BJ (cell line): Measurements from ENCODE around the gene UNC13D. TPM values are rescaled to one million over a fixed set of nuclear protein-coding genes. Genes with fewer than 3 reads are reported as not detected.
"Not testable (repeated sequence)": the region's sequence is repeated elsewhere in the genome, so short reads cannot be mapped to it uniquely, and the experiment has no call there.

Source experiments
- CTCF ChIA-PET: fragments of 350-600 bp; formaldehyde crosslinking; extraction: SDS; loops from one replicate; lab custom pipeline; 2021; ENCODE audit warnings: antibody characterized with exemption, inconsistent platforms; lab: Yijun Ruan, JAX
- POLR2A ChIA-PET: fragments of 300-600 bp; sonication (Branson Sonifier 250); formaldehyde crosslinking; extraction: SDS; loops from one replicate; lab custom pipeline; 2021; ENCODE audit warnings: antibody characterized with exemption; lab: Charles Lee
- DNase-seq: peaks from one replicate; pipeline ENCODE4 v3.0.0-alpha.2; 2011; ENCODE audit warnings: low read depth
- H3K27me3 ChIP-seq: 2 replicates; pipeline ENCODE4 v1.6.0; 2011; ENCODE audit warnings: low read length; ENCODE audit not compliant: control insufficient read depth, insufficient read depth
- H3K36me3 ChIP-seq: 2 replicates; pipeline ENCODE4 v1.5.1; 2011; ENCODE audit warnings: low read length; ENCODE audit not compliant: control insufficient read depth, insufficient read depth
- H3K4me3 ChIP-seq: 2 replicates; pipeline ENCODE4 v1.5.1; 2011; ENCODE audit warnings: low read depth, mild to moderate bottlenecking, control low read depth, low read length
- CTCF ChIP-seq: IDR thresholded peaks from 2 replicates; pipeline ENCODE4 v1.5.1; 2011; ENCODE audit warnings: low read depth, mild to moderate bottlenecking, control low read depth, inconsistent platforms, low read length, moderate library complexity; ENCODE audit not compliant: insufficient read depth
- polyA plus RNA-seq: library from polyadenylated mRNA; depleted of rRNA; stranded (reverse); fragments of >200 nt; gene quantifications from 2 replicates; pipeline ENCODE4 v1.2.3, GENCODE V29; 2011

UNC13D gene
- polyA plus RNA-seq, 1 experiment = 0.40 TPM

GRCh38 chr17:75869282-75870141 is 25.3 kb upstream of the UNC13D start:
- DNase-seq = no peak
- Histone ChIP-seq H3K27me3 (no peaks in the 10 kb centered on the region), H3K36me3 (no peaks in the 10 kb centered on the region), H3K4me3 (no peak overlapping the region)
- ChIA-PET POLR2A (no interaction called here), CTCF (interaction anchor here (0.9 to 4.2 kb wide), 4 partner anchors 8 to 116 kb away, joined by 3 to 26 read pairs (median 6); partner anchors contain the start of gene WBP2)
- TF ChIP-seq CTCF = no peak

GRCh38 chr17:75868730-75869281 is 24.6 kb upstream of the UNC13D start:
- H3K27me3 ChIP-seq, DNase-seq, H3K4me3 ChIP-seq, POLR2A ChIA-PET, H3K36me3 ChIP-seq: not testable (repeated sequence)
- CTCF ChIA-PET = interaction anchor here (1.0 kb wide), 1 partner anchor 115 kb away, joined by 3 read pairs; no protein-coding TSS in a partner anchor

DNA sequence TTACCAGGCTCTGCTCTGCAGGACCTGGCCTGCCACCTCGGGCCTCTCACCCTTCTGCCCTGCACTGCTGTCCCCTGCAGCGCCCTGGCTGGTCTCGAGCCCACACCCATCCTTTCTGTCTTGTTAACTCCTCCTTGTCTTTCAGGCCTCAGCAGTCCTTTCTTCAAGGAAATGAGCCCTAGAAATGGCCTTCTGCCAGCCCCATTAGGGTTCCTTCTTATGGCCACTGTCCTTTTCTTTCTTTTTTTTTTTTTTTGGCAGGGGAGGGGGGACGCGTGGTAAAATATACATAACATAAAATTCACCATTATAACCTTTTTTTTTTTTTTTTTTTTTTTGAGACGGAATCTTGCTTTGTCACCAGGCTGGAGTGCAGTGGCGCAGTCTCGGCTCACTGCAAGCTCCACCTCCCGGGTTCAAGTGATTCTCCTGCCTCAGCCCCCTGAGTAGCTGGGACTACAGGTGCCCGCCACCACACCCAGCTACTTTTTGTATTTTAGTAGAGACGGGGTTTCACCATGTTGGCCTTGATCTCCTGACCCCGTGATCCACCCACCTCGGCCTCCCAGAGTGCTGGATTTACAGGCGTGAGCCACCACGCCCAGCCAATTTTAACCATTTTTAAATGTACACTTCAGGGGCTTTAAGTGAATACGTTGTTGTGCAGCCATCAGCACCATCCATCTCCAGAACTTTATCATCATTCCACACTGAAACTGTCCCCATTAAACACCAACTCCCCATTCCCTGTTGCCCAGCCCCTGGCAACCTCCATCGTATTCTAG is 21.4 kb upstream of the UNC13D start:
- POLR2A ChIA-PET, DNase-seq, H3K36me3 ChIP-seq, H3K4me3 ChIP-seq, H3K27me3 ChIP-seq: not testable (repeated sequence)
- CTCF ChIA-PET = interaction anchor here (1.3 to 1.8 kb wide), 2 partner anchors 10 to 24 kb away, joined by 3 to 6 read pairs; partner anchors contain the start of gene WBP2

GRCh38 chr17:75864887-75865286 is 20.7 kb upstream of the UNC13D start:
- CTCF ChIA-PET = interaction anchor here (1.0 to 1.8 kb wide), 3 partner anchors 9 to 25 kb away, joined by 3 to 8 read pairs (median 6); partner anchors contain the start of gene WBP2
- H3K36me3 ChIP-seq, POLR2A ChIA-PET, H3K4me3 ChIP-seq, H3K27me3 ChIP-seq, DNase-seq: not testable (repeated sequence)

DNA sequence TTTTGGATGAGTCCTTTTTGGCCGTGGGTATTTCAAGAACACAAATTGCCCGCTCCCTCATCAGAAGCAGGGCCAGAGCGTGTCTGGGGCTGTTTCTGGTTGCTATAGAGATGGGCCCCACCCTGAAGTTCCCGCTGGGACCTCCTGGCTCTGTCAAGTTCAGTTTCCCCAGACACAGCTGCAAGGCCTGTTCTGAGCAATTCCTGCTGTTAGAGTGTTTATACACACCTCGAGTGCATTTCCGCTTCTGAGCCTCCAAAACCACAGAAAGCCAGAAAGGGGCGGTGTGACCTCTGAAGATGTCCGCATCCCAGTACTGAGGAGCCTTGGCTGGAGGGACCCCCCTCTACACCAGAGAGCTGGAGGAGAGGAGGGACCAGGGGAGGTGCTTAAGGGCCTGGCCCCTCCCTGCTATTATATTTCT is 20.3 kb upstream of the UNC13D start:
- peak; percentile 63 for DNase-seq

More for the DNA sequence above, 20.3 kb upstream of the UNC13D start:
- POLR2A ChIA-PET = interaction anchor here (0.5 kb wide), 1 partner anchor 32 kb away, joined by 3 read pairs; the partner anchor contains the start of gene TRIM65
- Histone ChIP-seq H3K27me3 (no peaks in the 10 kb centered on the region), H3K4me3 (no peak overlapping the region), H3K36me3 (no peaks in the 10 kb centered on the region)
- CTCF ChIA-PET = interaction anchor here (1.0 to 1.8 kb wide), 3 partner anchors 9 to 25 kb away, joined by 3 to 8 read pairs (median 6); partner anchors contain the start of gene WBP2
- no peak for TF ChIP-seq CTCF
